ENCODE data around the gene EMP2. TPM values are rescaled to one million over a fixed set of nuclear protein-coding genes. Genes with fewer than 3 reads are reported as not detected.
A peak's percentile ranks its signal among the peaks of the same experiment; 100 is the strongest.

EMP2 gene
- total and polyA plus RNA-seq, 8 donors: 5.5 to 13.7 (median 9.3) TPM

DNA sequence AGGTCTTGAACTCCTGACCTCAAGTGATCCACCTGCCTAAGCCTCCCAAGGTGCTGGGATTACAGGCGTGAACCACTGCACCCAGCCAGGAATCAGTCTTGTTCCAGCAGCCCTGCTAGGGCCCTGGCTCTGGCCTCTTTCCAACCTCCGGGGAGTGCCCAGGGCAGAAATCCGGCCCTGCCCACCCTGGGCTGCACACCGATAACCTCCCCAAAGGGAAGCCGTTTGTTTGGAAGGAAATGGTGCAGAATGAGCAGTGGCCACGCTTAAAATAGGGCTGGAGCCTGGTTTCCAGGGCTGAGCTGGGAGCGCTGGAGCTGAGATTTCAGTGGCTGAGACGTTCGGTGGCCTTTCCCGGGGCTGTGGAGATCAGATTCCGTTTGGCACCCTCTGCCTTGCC lies 17.8 kb upstream of the EMP2 start:
- Histone ChIP-seq H3K27me3 (no peaks in the 10 kb centered on the region), H3K27ac (no peak overlapping the region), H3K36me3 (no peaks in the 10 kb centered on the region), H3K4me1 (no peaks in the 10 kb centered on the region), H3K9me3 (no peaks in the 10 kb centered on the region), H3K4me3 (no peak overlapping the region)
- FAIRE-seq: no peak
- ATAC-seq: peak in 1 of 4 donors; percentile 57
- intact Hi-C loops (cut with DNase I): no loop called here
- 49 to 62% methylated on average over 11 of the region's 11 CpGs for WGBS, 2 donors
- DNase-seq: no peak
- no peak for TF ChIP-seq CTCF (IDR thresholded peaks at IDR 0.05)

- intact Hi-C loops (cut with DNase I): no loop called here
- Histone ChIP-seq H3K4me3 (no peak overlapping the region), H3K27ac (no peak overlapping the region), H3K4me1 (no peaks in the 10 kb centered on the region), H3K9me3 (no peaks in the 10 kb centered on the region), H3K27me3 (no peaks in the 10 kb centered on the region), H3K36me3 (no peaks in the 10 kb centered on the region)
- 63 to 65% methylated on average over 3 of the region's 3 CpGs for whole genome bisulfite sequencing, 2 donors
- TF ChIP-seq CTCF (IDR thresholded peaks at IDR 0.05): no peak
- DNase-seq (no peak), ATAC-seq (no peak), FAIRE-seq (no peak)
These were observed 16.8 kb upstream of the EMP2 start for GRCh38 chr16:10597187-10597601.

GRCh38 chr16:10594312-10594950 lies 14.0 kb upstream of the EMP2 start:
- no peak for TF ChIP-seq CTCF (IDR thresholded peaks at IDR 0.05)
- peak in 3 of 4 donors; percentile 52 to 75 (median 74) for ATAC-seq
- FAIRE-seq: no peak
- 21 to 23% methylated on average over 9 of the region's 9 CpGs for WGBS, 2 donors
- H3K9me3 ChIP-seq: no peaks in the 10 kb centered on the region
- intact Hi-C loops (cut with DNase I): no loop called here
- no peak overlapping the region for H3K4me3 ChIP-seq
- no peaks in the 10 kb centered on the region for H3K27me3 ChIP-seq
- no peak overlapping the region for H3K27ac ChIP-seq
- H3K36me3 ChIP-seq: no peaks in the 10 kb centered on the region
- no peaks in the 10 kb centered on the region for H3K4me1 ChIP-seq
- no peak for DNase-seq

- DNase-seq (no peak), ATAC-seq (no peak), FAIRE-seq (no peak)
- Histone ChIP-seq H3K27me3 (no peaks in the 10 kb centered on the region), H3K9me3 (no peaks in the 10 kb centered on the region), H3K4me1 (no peaks in the 10 kb centered on the region), H3K36me3 (no peaks in the 10 kb centered on the region), H3K27ac (no peak overlapping the region), H3K4me3 (no peak overlapping the region)
- intact Hi-C loops (cut with DNase I): no loop called here
- no peak for TF ChIP-seq CTCF (IDR thresholded peaks at IDR 0.05)
- WGBS, 2 donors: 79 to 83% methylated on average over 1 of the region's 1 CpG
These were observed 12.2 kb upstream of the EMP2 start for GRCh38 chr16:10592611-10593010.

DNA sequence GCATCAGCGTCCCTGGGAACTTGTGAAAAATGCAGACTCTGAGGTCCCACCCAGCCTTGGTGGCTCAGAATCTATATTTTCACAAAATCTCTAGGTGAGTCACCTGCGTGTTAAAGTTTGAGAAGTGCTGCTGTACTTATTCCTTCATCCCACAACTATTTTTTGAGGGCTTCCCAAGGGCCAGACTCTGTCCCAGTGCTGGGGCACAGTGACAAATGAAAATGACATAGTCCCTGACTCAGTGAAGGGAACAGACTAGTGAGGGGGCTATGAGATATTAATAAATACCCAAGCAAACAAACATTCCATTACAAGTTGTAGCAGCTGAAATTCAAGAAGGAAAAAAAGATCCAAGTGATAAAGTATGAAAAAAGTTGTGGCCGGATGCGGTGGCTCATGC lies 9.9 kb upstream of the EMP2 start:
- no peak for TF ChIP-seq CTCF (IDR thresholded peaks at IDR 0.05)
- no peak for FAIRE-seq
- Histone ChIP-seq H3K27ac (no peak overlapping the region), H3K4me1 (no peaks in the 10 kb centered on the region), H3K4me3 (no peak overlapping the region), H3K36me3 (no peaks in the 10 kb centered on the region), H3K9me3 (no peaks in the 10 kb centered on the region), H3K27me3 (no peaks in the 10 kb centered on the region)
- intact Hi-C loops (cut with DNase I): no loop called here
- ATAC-seq: no peak
- no peak for DNase-seq
- 58 to 61% methylated on average over 4 of the region's 4 CpGs for WGBS, 2 donors
